ENCODE measurements around the gene LAMTOR3.

DNA sequence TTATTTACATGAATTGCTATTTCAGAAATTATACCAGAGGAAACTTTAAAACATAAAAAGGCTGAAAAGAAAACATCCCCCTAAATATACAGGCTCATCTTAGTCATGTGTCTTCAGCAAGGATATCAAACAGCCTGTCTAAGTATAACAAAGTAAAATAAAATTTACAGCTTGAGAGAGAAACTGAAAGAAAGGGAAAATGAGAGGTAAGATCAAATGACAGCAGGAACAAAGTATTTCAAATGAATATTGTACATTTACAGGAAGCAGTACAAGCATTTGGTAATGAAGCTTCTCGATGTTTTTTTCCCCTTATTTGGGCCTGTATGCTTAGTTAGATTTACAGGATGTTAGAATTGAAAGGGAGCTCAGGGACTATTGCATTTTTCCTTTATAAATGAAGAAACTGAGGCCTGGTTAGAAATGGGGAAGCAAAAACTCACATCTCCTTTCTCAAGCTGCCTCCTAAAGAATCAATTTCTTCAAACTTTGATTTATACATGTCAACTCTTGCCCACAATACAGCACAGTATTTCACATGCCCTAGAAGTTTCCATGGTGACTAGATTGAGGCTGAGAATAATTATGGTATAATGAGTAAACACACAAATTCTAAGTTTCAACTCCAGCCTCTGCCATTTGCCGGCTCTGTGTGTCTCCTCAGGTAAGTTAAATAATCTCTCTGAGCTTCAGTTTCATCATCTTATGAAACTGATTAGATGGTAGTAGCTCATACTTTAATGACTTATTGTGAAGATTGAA, 48.3 kb downstream of the LAMTOR3 start:
- no peak for TF ChIP-seq POLR2A (IDR thresholded peaks at IDR 0.05; ENCODE audit: low read length)
- no peak for TF ChIP-seq GATA1 (IDR thresholded peaks at IDR 0.05; ENCODE audit: low read depth, low read length)

All from erythroblast (primary cell).